ENCODE measurements around the gene NR2C2. TPM values are rescaled to one million over a fixed set of nuclear protein-coding genes. Genes with fewer than 3 reads are reported as not detected.

Gene NR2C2
- total RNA-seq, 1 donor from 2014 or later: 15.0 TPM

GRCh38 chr3:15089201-15089600 is 141.8 kb downstream of the NR2C2 start:
- no peaks in the 10 kb centered on the region for H3K27me3 ChIP-seq (ENCODE audit: control insufficient read depth, insufficient read depth, low read length)
- peaks cover 15% of the 10 kb centered on the region for H3K36me3 ChIP-seq (ENCODE audit: control insufficient read depth, insufficient read depth, low read length)
- DNase-seq (ENCODE audit: low read depth) (no peak), FAIRE-seq (no peak)
- no peak for TF ChIP-seq CTCF (IDR thresholded peaks at IDR 0.05; ENCODE audit: insufficient read depth, low read length, severe bottlenecking)
- no peak overlapping the region for H3K4me3 ChIP-seq (ENCODE audit: low read depth, low read length)

- peak; percentile 13 for FAIRE-seq
- DNase-seq (ENCODE audit: low read depth): no peak
- TF ChIP-seq CTCF (IDR thresholded peaks at IDR 0.05; ENCODE audit: insufficient read depth, low read length, severe bottlenecking): no peak
Measured at GRCh38 chr3:15091575-15091974, 144.2 kb downstream of the NR2C2 start.

GRCh38 chr3:15092686-15093085 is 145.3 kb downstream of the NR2C2 start:
- peaks cover 20% of the 10 kb centered on the region for H3K36me3 ChIP-seq (ENCODE audit: control insufficient read depth, insufficient read depth, low read length)
- no peak for FAIRE-seq
- no peak overlapping the region for H3K4me3 ChIP-seq (ENCODE audit: low read depth, low read length)
- DNase-seq (ENCODE audit: low read depth): no peak
- H3K27me3 ChIP-seq (ENCODE audit: control insufficient read depth, insufficient read depth, low read length): no peaks in the 10 kb centered on the region
- no peak for TF ChIP-seq CTCF (IDR thresholded peaks at IDR 0.05; ENCODE audit: insufficient read depth, low read length, severe bottlenecking)

More at GRCh38 chr3:15091575-15091974, 144.2 kb downstream of the NR2C2 start:
- Histone ChIP-seq H3K36me3 (ENCODE audit: control insufficient read depth, insufficient read depth, low read length) (peaks cover 20% of the 10 kb centered on the region), H3K27me3 (ENCODE audit: control insufficient read depth, insufficient read depth, low read length) (no peaks in the 10 kb centered on the region), H3K4me3 (ENCODE audit: low read depth, low read length) (no peak overlapping the region)

GRCh38 chr3:15094187-15094875 is 146.9 kb downstream of the NR2C2 start:
- no peak for TF ChIP-seq CTCF (IDR thresholded peaks at IDR 0.05; ENCODE audit: insufficient read depth, low read length, severe bottlenecking)
- FAIRE-seq (no peak), DNase-seq (ENCODE audit: low read depth) (no peak)
- Histone ChIP-seq H3K36me3 (ENCODE audit: control insufficient read depth, insufficient read depth, low read length) (peaks cover 20% of the 10 kb centered on the region), H3K27me3 (ENCODE audit: control insufficient read depth, insufficient read depth, low read length) (no peaks in the 10 kb centered on the region), H3K4me3 (ENCODE audit: low read depth, low read length) (no peak overlapping the region)

GRCh38 chr3:15096046-15096445 is 148.7 kb downstream of the NR2C2 start:
- no peak overlapping the region for H3K4me3 ChIP-seq (ENCODE audit: low read depth, low read length)
- no peak for TF ChIP-seq CTCF (IDR thresholded peaks at IDR 0.05; ENCODE audit: insufficient read depth, low read length, severe bottlenecking)
- peaks cover 14% of the 10 kb centered on the region for H3K36me3 ChIP-seq (ENCODE audit: control insufficient read depth, insufficient read depth, low read length)
- FAIRE-seq (no peak), DNase-seq (ENCODE audit: low read depth) (no peak)
- no peaks in the 10 kb centered on the region for H3K27me3 ChIP-seq (ENCODE audit: control insufficient read depth, insufficient read depth, low read length)

- Histone ChIP-seq H3K4me3 (ENCODE audit: low read depth, low read length) (peak overlapping the region; percentile 89), H3K36me3 (ENCODE audit: control insufficient read depth, insufficient read depth, low read length) (peaks cover 12% of the 10 kb centered on the region), H3K27me3 (ENCODE audit: control insufficient read depth, insufficient read depth, low read length) (no peaks in the 10 kb centered on the region)
- FAIRE-seq (no peak), DNase-seq (ENCODE audit: low read depth) (peak; percentile 32)
- TF ChIP-seq CTCF (IDR thresholded peaks at IDR 0.05; ENCODE audit: insufficient read depth, low read length, severe bottlenecking): no peak
Measured at GRCh38 chr3:15097891-15098290, 150.5 kb downstream of the NR2C2 start.

All from bronchial epithelial cell (primary cell).